Liver (tissue), 9 donors: ENCODE data around the gene NXT1. TPM values are rescaled to one million over a fixed set of nuclear protein-coding genes. Genes with fewer than 3 reads are reported as not detected.

Source experiments
- DNase-seq: peaks from one replicate; pipeline ENCODE4 v3.0.0-alpha.2; 2017; ENCODE audit warnings: low spot score
- H3K27ac ChIP-seq, 2 donors: one replicate each; pipeline ENCODE4 v1.7.0; 2013; ENCODE audit warnings: inconsistent platforms in 2 of 2, low read length in 2 of 2, control low read depth in 1 of 2, low read depth in 1 of 2, mild to moderate bottlenecking in 1 of 2
- H3K27me3 ChIP-seq, 4 donors: one replicate each; pipeline versions ENCODE4 v1.6.1 to v1.7.0; 2013; ENCODE audit warnings: low read length in 3 of 4, inconsistent platforms in 1 of 4, mild to moderate bottlenecking in 1 of 4, moderate library complexity in 1 of 4; ENCODE audit not compliant: control insufficient read depth in 4 of 4, insufficient read depth in 4 of 4
- H3K36me3 ChIP-seq, 4 donors: one replicate each; pipeline versions ENCODE4 v1.6.1 to v1.7.0; 2013; ENCODE audit warnings: low read length in 3 of 4, mild to moderate bottlenecking in 3 of 4, low read depth in 1 of 4, moderate library complexity in 1 of 4; ENCODE audit not compliant: control insufficient read depth in 4 of 4, insufficient read depth in 3 of 4
- H3K4me1 ChIP-seq, 4 donors: one replicate each; pipeline versions ENCODE4 v1.6.1 to v1.7.0; 2013; ENCODE audit warnings: low read length in 3 of 4, mild to moderate bottlenecking in 3 of 4, moderate library complexity in 1 of 4; ENCODE audit not compliant: control insufficient read depth in 4 of 4, insufficient read depth in 4 of 4
- H3K4me3 ChIP-seq, 3 donors: one replicate each; pipeline versions ENCODE4 v1.6.1 to v1.7.0; 2013; ENCODE audit warnings: low read length in 3 of 3, control low read depth in 1 of 3, low read depth in 1 of 3, mild to moderate bottlenecking in 1 of 3
- H3K9ac ChIP-seq, 2 donors: one replicate each; pipeline ENCODE4 v1.7.0; 2013; ENCODE audit warnings: low read length in 2 of 2, mild to moderate bottlenecking in 2 of 2, moderate library complexity in 2 of 2, control low read depth in 1 of 2, low read depth in 1 of 2
- H3K9me3 ChIP-seq, 4 donors: one replicate each; pipeline versions ENCODE4 v1.6.1 to v1.7.0; 2013; ENCODE audit warnings: low read length in 3 of 4; ENCODE audit not compliant: control insufficient read depth in 4 of 4
- EGR1 ChIP-seq, 2 donors: IDR thresholded peaks; 2 replicates each; pipeline ENCODE4 v1.6.1; 2016 to 2018; ENCODE audit warnings: antibody characterized with exemption in 2 of 2, low read depth in 2 of 2
- FOXA1 ChIP-seq: IDR thresholded peaks from 2 replicates; pipeline ENCODE4 v1.6.1; 2016; ENCODE audit warnings: antibody characterized with exemption
- FOXA2 ChIP-seq: IDR thresholded peaks from 2 replicates; pipeline ENCODE4 v1.6.1; 2016; ENCODE audit warnings: antibody characterized with exemption
- GABPA ChIP-seq, 2 donors: IDR thresholded peaks in 1 of 2; conservative IDR thresholded peaks in 1 of 2; 2 replicates each; pipeline ENCODE4 v1.6.1; 2016; ENCODE audit warnings: antibody characterized with exemption in 2 of 2, mild to moderate bottlenecking in 1 of 2, moderate library complexity in 1 of 2
- HNF4A ChIP-seq, 2 donors: conservative IDR thresholded peaks; 2 replicates each; pipeline ENCODE4 v1.6.1; 2016; ENCODE audit warnings: antibody characterized with exemption in 2 of 2, mild to moderate bottlenecking in 2 of 2
- HNF4G ChIP-seq: IDR thresholded peaks from 2 replicates; pipeline ENCODE4 v1.6.1; 2016; ENCODE audit warnings: antibody characterized with exemption
- JUND ChIP-seq, 2 donors: IDR thresholded peaks; 2 replicates each; pipeline ENCODE4 v1.6.1; 2016; ENCODE audit warnings: antibody characterized with exemption in 2 of 2
- MAX ChIP-seq: IDR thresholded peaks from 2 replicates; pipeline ENCODE4 v1.6.1; 2016; ENCODE audit warnings: antibody characterized with exemption
- NR2F2 ChIP-seq: IDR thresholded peaks from 2 replicates; pipeline ENCODE4 v1.6.1; 2016; ENCODE audit warnings: antibody characterized with exemption
- RAD21 ChIP-seq, 2 donors: IDR thresholded peaks; 2 replicates each; pipeline ENCODE4 v1.6.1; 2016; ENCODE audit warnings: antibody characterized with exemption in 2 of 2, mild to moderate bottlenecking in 2 of 2
- REST ChIP-seq: IDR thresholded peaks from 2 replicates; pipeline ENCODE4 v1.6.1; 2016; ENCODE audit warnings: antibody characterized with exemption, mild to moderate bottlenecking
- RXRA ChIP-seq, 2 donors: IDR thresholded peaks; 2 replicates each; pipeline ENCODE4 v1.6.1; 2017 to 2018; ENCODE audit warnings: antibody characterized with exemption in 2 of 2, mild to moderate bottlenecking in 1 of 2
- SP1 ChIP-seq: IDR thresholded peaks from 2 replicates; pipeline ENCODE4 v1.6.1; 2018; ENCODE audit warnings: antibody characterized with exemption, mild to moderate bottlenecking
- TAF1 ChIP-seq: conservative IDR thresholded peaks from 2 replicates; pipeline ENCODE4 v1.6.1; 2016; ENCODE audit warnings: antibody characterized with exemption, mild to moderate bottlenecking
- YY1 ChIP-seq: IDR thresholded peaks from 2 replicates; pipeline ENCODE4 v1.6.1; 2016; ENCODE audit warnings: antibody characterized with exemption, mild to moderate bottlenecking
- ZBTB33 ChIP-seq: IDR thresholded peaks from 2 replicates; pipeline ENCODE4 v1.6.1; 2016; ENCODE audit warnings: antibody characterized with exemption
- WGBS: extraction: QIAGEN DNeasy Blood & Tissue Kit; methylation state at CpG from one replicate; pipeline ENCODE4 v1.1.7; 2013; 5-methylcytosine and 5-hydroxymethylcytosine counted together
- polyA plus RNA-seq, 2 donors: library from polyadenylated mRNA; stranded (reverse) in 1 of 2; unstranded in 1 of 2; fragments of 200-250 nt in 1 of 2; fragments of >200 nt in 1 of 2; fragmentation: Nextera tagmentation in 1 of 2; extraction: Ambion mirVana in 1 of 2; gene quantifications; one replicate each; pipeline versions ENCODE4 v1.2.1 to v1.2.3, GENCODE V29; 2013 to 2015
- total RNA-seq, 2 donors: library from RNA; depleted of rRNA; stranded (reverse); fragments of >200 nt; gene quantifications; one replicate each; pipeline ENCODE4 v1.2.3, GENCODE V29; 2014
- TF ChIP-seq, protein P1 (sequence below): fragments of 150-350 bp; IDR thresholded peaks from 2 replicates; pipeline ENCODE4 v1.5.1; 2017; ENCODE audit warnings: improper control_type of control experiment, low read depth, low read length; ENCODE audit not compliant: missing input control
- TF ChIP-seq, protein P2 (sequence below): IDR thresholded peaks from 2 replicates; pipeline ENCODE4 v1.6.1; 2016; ENCODE audit warnings: antibody characterized with exemption
- donor health status: healthy.
- donor health status: healthy.
- donor health status: healthy.
- donor health status: healthy.
- donor health status: healthy.

NXT1 gene
- total and polyA plus RNA-seq, 4 donors: 5.7 to 9.6 (median 8.8) TPM

- WGBS: 41% methylated on average over 3 of the region's 3 CpGs
- no peak overlapping the region for H3K9ac ChIP-seq
Observed at GRCh38 chr20:23334111-23334510, 16.5 kb upstream of the NXT1 start.

GRCh38 chr20:23335521-23335920 is 15.1 kb upstream of the NXT1 start:
- H3K36me3 ChIP-seq: no peaks in the 10 kb centered on the region
- no peak for DNase-seq
- H3K9me3 ChIP-seq: no peaks in the 10 kb centered on the region
- no peaks in the 10 kb centered on the region for H3K4me1 ChIP-seq
- H3K27me3 ChIP-seq: no peaks in the 10 kb centered on the region
- no peak overlapping the region for H3K4me3 ChIP-seq
- H3K9ac ChIP-seq: no peak overlapping the region
- TF ChIP-seq FOXA1: no peak
- no peak for TF ChIP-seq YY1
- TF ChIP-seq HNF4A (conservative IDR thresholded peaks at IDR 0.05): no peak
- TF ChIP-seq RXRA (IDR thresholded peaks at IDR 0.05): no peak
- TF ChIP-seq RAD21 (IDR thresholded peaks at IDR 0.05): no peak
- TF ChIP-seq GABPA (IDR thresholded peaks at IDR 0.05 in 1 of 2, conservative IDR thresholded peaks at IDR 0.05 in 1 of 2): no peak
- no peak for TF ChIP-seq FOXA2
- no peak for TF ChIP-seq TAF1
- no peak for TF ChIP-seq NR2F2
- no peak for TF ChIP-seq REST
- no peak for TF ChIP-seq SP1
- TF ChIP-seq ZBTB33: no peak
- TF ChIP-seq EGR1 (IDR thresholded peaks at IDR 0.05; ENCODE audit: low read depth in 2 of 2): no peak
- no peak for TF ChIP-seq JUND (IDR thresholded peaks at IDR 0.05)
- TF ChIP-seq MAX: no peak
- TF ChIP-seq, protein P1, sequence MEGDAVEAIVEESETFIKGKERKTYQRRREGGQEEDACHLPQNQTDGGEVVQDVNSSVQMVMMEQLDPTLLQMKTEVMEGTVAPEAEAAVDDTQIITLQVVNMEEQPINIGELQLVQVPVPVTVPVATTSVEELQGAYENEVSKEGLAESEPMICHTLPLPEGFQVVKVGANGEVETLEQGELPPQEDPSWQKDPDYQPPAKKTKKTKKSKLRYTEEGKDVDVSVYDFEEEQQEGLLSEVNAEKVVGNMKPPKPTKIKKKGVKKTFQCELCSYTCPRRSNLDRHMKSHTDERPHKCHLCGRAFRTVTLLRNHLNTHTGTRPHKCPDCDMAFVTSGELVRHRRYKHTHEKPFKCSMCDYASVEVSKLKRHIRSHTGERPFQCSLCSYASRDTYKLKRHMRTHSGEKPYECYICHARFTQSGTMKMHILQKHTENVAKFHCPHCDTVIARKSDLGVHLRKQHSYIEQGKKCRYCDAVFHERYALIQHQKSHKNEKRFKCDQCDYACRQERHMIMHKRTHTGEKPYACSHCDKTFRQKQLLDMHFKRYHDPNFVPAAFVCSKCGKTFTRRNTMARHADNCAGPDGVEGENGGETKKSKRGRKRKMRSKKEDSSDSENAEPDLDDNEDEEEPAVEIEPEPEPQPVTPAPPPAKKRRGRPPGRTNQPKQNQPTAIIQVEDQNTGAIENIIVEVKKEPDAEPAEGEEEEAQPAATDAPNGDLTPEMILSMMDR: no peak
- TF ChIP-seq, protein P2, sequence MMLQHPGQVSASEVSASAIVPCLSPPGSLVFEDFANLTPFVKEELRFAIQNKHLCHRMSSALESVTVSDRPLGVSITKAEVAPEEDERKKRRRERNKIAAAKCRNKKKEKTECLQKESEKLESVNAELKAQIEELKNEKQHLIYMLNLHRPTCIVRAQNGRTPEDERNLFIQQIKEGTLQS: no peak
- no peak for TF ChIP-seq HNF4G
- no peak overlapping the region for H3K27ac ChIP-seq
- WGBS: 92% methylated on average over 5 of the region's 5 CpGs

More at GRCh38 chr20:23334111-23334510, 16.5 kb upstream of the NXT1 start:
- no peak overlapping the region for H3K4me3 ChIP-seq
- no peaks in the 10 kb centered on the region for H3K27me3 ChIP-seq
- TF ChIP-seq RXRA (IDR thresholded peaks at IDR 0.05) (peak; percentile 96 to 99), NR2F2 (peak; percentile 98), SP1 (peak; percentile 59), TAF1 (no peak)
- no peaks in the 10 kb centered on the region for H3K4me1 ChIP-seq
- no peaks in the 10 kb centered on the region for H3K36me3 ChIP-seq
- H3K27ac ChIP-seq: peak overlapping the region in 1 of 2 donors; percentile 6
- DNase-seq: no peak
- H3K9me3 ChIP-seq: no peaks in the 10 kb centered on the region
